Thyroid gland (tissue), 4 donors: ENCODE results near the gene BICD1.
"Not testable (repeated sequence)": the region's sequence is repeated elsewhere in the genome, so short reads cannot be mapped to it uniquely, and the experiment has no call there.

Source experiments
- POLR2A ChIP-seq, 2 donors: fragments of 450-650 bp; IDR thresholded peaks; one replicate each; pipeline ENCODE4 v1.6.1; 2017; ENCODE audit warnings: antibody characterized with exemption in 2 of 2, mild to moderate bottlenecking in 2 of 2, moderate library complexity in 1 of 2
- TF ChIP-seq, protein P1 (sequence below), 6 experiments: fragments of 200-600 bp in 3 of 6; fragments of 450-650 bp in 3 of 6; sonication (generic) in 3 of 6; IDR thresholded peaks; one replicate each; pipeline ENCODE4 v1.5.1; 2016 to 2019; ENCODE audit warnings: antibody characterized with exemption in 6 of 6, mild to moderate bottlenecking in 2 of 6, inconsistent platforms in 1 of 6, moderate library complexity in 1 of 6

GRCh38 chr12:32187127-32187526 is 80.5 kb downstream of the BICD1 start:
- not testable (repeated sequence) for TF ChIP-seq POLR2A (IDR thresholded peaks at IDR 0.05)
- TF ChIP-seq, protein P1, sequence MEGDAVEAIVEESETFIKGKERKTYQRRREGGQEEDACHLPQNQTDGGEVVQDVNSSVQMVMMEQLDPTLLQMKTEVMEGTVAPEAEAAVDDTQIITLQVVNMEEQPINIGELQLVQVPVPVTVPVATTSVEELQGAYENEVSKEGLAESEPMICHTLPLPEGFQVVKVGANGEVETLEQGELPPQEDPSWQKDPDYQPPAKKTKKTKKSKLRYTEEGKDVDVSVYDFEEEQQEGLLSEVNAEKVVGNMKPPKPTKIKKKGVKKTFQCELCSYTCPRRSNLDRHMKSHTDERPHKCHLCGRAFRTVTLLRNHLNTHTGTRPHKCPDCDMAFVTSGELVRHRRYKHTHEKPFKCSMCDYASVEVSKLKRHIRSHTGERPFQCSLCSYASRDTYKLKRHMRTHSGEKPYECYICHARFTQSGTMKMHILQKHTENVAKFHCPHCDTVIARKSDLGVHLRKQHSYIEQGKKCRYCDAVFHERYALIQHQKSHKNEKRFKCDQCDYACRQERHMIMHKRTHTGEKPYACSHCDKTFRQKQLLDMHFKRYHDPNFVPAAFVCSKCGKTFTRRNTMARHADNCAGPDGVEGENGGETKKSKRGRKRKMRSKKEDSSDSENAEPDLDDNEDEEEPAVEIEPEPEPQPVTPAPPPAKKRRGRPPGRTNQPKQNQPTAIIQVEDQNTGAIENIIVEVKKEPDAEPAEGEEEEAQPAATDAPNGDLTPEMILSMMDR (IDR thresholded peaks at IDR 0.05), result not testable (repeated sequence)
